ENCODE data around the gene CDR2. TPM values are rescaled to one million over a fixed set of nuclear protein-coding genes. Genes with fewer than 3 reads are reported as not detected.

Gene CDR2
- total RNA-seq, 1 experiment from 2014 or later: 14.7 TPM

- no TSS peak for BruUV-seq (replicated peaks)
- H3K9ac ChIP-seq (ENCODE audit: low read length): no peak overlapping the region
- DNase-seq (no peak), ATAC-seq (no peak)
- H2AFZ ChIP-seq (ENCODE audit: low read length): no peak overlapping the region
- no peaks in the 10 kb centered on the region for H3K9me2 ChIP-seq (replicated peaks; ENCODE audit: low read length)
- no peaks in the 10 kb centered on the region for H3K79me2 ChIP-seq (ENCODE audit: low read length)
- no peak overlapping the region for H3K4me2 ChIP-seq (ENCODE audit: low read length)
- TF ChIP-seq CTCF (conservative IDR thresholded peaks at IDR 0.05; ENCODE audit: low read depth, low read length) (no peak), EZH2 (IDR thresholded peaks at IDR 0.05; ENCODE audit: low read length, unreplicated experiment) (no peak), EZH2phosphoT487 (IDR thresholded peaks at IDR 0.05; ENCODE audit: borderline replicate concordance, low read length) (no peak)
- intact Hi-C loops (cut with micrococcal nuclease): no loop called here
- no peaks in the 10 kb centered on the region for H3K27me3 ChIP-seq (ENCODE audit: low read length)
- H3K9me3 ChIP-seq (ENCODE audit: low read length): no peaks in the 10 kb centered on the region
- H3K27ac ChIP-seq (ENCODE audit: low read length): no peak overlapping the region
- no peaks in the 10 kb centered on the region for H3F3A ChIP-seq (ENCODE audit: low read length, unreplicated experiment)
- ChIA-PET POLR2A (ENCODE audit: unreplicated experiment) (no interaction called here), CTCF (no interaction called here)
- H3K36me3 ChIP-seq (ENCODE audit: low read depth, low read length): peaks cover 15% of the 10 kb centered on the region
- H3K4me1 ChIP-seq (ENCODE audit: insufficient read depth, low read length): no peaks in the 10 kb centered on the region
- no peak overlapping the region for H3K4me3 ChIP-seq (ENCODE audit: low read length)
- H4K20me1 ChIP-seq (ENCODE audit: low read length): no peaks in the 10 kb centered on the region
Observed at GRCh38 chr16:22312897-22313781, 61.3 kb downstream of the CDR2 start.

GRCh38 chr16:22311520-22311919 lies 62.9 kb downstream of the CDR2 start:
- Histone ChIP-seq H3K9ac (ENCODE audit: low read length) (no peak overlapping the region), H3K4me2 (ENCODE audit: low read length) (no peak overlapping the region), H3K9me3 (ENCODE audit: low read length) (no peaks in the 10 kb centered on the region), H2AFZ (ENCODE audit: low read length) (no peak overlapping the region), H3K36me3 (ENCODE audit: low read depth, low read length) (peaks cover 15% of the 10 kb centered on the region), H3F3A (ENCODE audit: low read length, unreplicated experiment) (no peaks in the 10 kb centered on the region), H3K79me2 (ENCODE audit: low read length) (no peaks in the 10 kb centered on the region), H3K4me3 (ENCODE audit: low read length) (no peak overlapping the region), H3K9me2 (replicated peaks; ENCODE audit: low read length) (no peaks in the 10 kb centered on the region), H4K20me1 (ENCODE audit: low read length) (no peaks in the 10 kb centered on the region), H3K27me3 (ENCODE audit: low read length) (no peaks in the 10 kb centered on the region), H3K27ac (ENCODE audit: low read length) (no peak overlapping the region), H3K4me1 (ENCODE audit: insufficient read depth, low read length) (no peaks in the 10 kb centered on the region)
- ChIA-PET CTCF (no interaction called here), POLR2A (ENCODE audit: unreplicated experiment) (no interaction called here)
- no TSS peak for BruUV-seq (replicated peaks)
- no peak for TF ChIP-seq EZH2 (IDR thresholded peaks at IDR 0.05; ENCODE audit: low read length, unreplicated experiment)
- TF ChIP-seq EZH2phosphoT487 (IDR thresholded peaks at IDR 0.05; ENCODE audit: borderline replicate concordance, low read length): no peak
- TF ChIP-seq CTCF (conservative IDR thresholded peaks at IDR 0.05; ENCODE audit: low read depth, low read length): no peak
- ATAC-seq (no peak), DNase-seq (no peak)
- intact Hi-C loops (cut with micrococcal nuclease): no loop called here

- H4K20me1 ChIP-seq (ENCODE audit: low read length): no peaks in the 10 kb centered on the region
- CTCF ChIA-PET: no interaction called here
- DNase-seq (no peak), ATAC-seq (no peak)
- H3K4me2 ChIP-seq (ENCODE audit: low read length): no peak overlapping the region
- POLR2A ChIA-PET (ENCODE audit: unreplicated experiment): no interaction called here
- intact Hi-C loops (cut with micrococcal nuclease): no loop called here
- H3K9me2 ChIP-seq (replicated peaks; ENCODE audit: low read length): no peaks in the 10 kb centered on the region
- BruUV-seq (replicated peaks): no TSS peak
- no peak for TF ChIP-seq EZH2phosphoT487 (IDR thresholded peaks at IDR 0.05; ENCODE audit: borderline replicate concordance, low read length)
- TF ChIP-seq CTCF (conservative IDR thresholded peaks at IDR 0.05; ENCODE audit: low read depth, low read length): no peak
- no peak for TF ChIP-seq EZH2 (IDR thresholded peaks at IDR 0.05; ENCODE audit: low read length, unreplicated experiment)
- no peak overlapping the region for H3K27ac ChIP-seq (ENCODE audit: low read length)
- H3F3A ChIP-seq (ENCODE audit: low read length, unreplicated experiment): no peaks in the 10 kb centered on the region
- H3K79me2 ChIP-seq (ENCODE audit: low read length): 0 out of 2 replicates have a peak, but pooled peaks cover 4% of the 10 kb centered on the region
- no peak overlapping the region for H3K9ac ChIP-seq (ENCODE audit: low read length)
- no peaks in the 10 kb centered on the region for H3K27me3 ChIP-seq (ENCODE audit: low read length)
- H3K9me3 ChIP-seq (ENCODE audit: low read length): no peaks in the 10 kb centered on the region
- no peak overlapping the region for H3K4me3 ChIP-seq (ENCODE audit: low read length)
- H2AFZ ChIP-seq (ENCODE audit: low read length): no peak overlapping the region
- no peaks in the 10 kb centered on the region for H3K4me1 ChIP-seq (ENCODE audit: insufficient read depth, low read length)
- H3K36me3 ChIP-seq (ENCODE audit: low read depth, low read length): peaks cover 15% of the 10 kb centered on the region
Observed at GRCh38 chr16:22308824-22309520, 65.4 kb downstream of the CDR2 start.
